Measurements from ENCODE around the gene RBM39.

RBM39 gene

DNA sequence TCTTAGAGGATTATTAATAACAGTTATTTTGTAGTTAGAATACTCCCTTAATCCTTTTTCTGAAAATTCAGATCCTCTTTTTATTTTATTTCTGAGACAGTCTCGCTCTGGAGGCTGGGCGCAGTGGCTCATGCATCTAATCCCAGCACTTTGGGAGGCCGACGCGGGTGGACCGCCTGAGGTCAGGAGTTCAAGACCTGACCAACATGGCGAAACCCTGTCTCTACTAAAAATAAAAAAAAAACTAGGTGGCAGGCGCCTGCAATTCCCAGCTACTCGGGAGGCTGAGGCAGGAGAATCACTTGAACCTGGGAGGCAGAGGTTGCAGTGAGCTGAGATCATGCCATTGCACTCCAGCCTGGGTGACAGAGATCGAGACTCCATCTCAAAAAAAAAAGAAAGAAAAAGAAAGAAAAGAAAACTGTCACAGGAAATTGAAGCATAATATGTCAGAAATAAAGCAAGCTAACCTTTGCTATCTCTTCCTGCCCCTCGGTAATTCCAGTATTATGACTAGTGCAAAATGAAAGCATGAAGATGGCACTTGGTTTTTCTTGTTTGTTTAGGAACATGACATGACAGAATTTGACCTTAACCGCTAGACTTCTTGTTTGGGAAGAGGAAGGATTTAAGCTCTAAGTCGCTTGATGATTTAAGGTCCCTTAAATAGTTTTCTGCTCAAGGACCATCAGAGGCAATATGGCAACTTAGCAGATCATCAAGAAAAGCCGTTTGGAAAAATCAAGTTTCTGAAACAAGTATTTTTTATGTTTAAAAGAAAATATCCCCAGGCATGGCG lies 1.8 kb upstream of the RBM39 start:
- Histone ChIP-seq H3K9me3 (replicated peaks; ENCODE audit: low read length) (no peaks in the 10 kb centered on the region), H3K9ac (ENCODE audit: low read depth, low read length) (peak overlapping the region; percentile 98), H3K27me3 (ENCODE audit: control insufficient read depth, insufficient read depth, low read length) (no peaks in the 10 kb centered on the region), H3K4me2 (ENCODE audit: low read length) (no peak overlapping the region), H3K4me3 (ENCODE audit: low read length) (no peak overlapping the region), H3K4me1 (ENCODE audit: control insufficient read depth, insufficient read depth, low read length) (peaks cover 17% of the 10 kb centered on the region), H3K36me3 (ENCODE audit: insufficient read depth, low read length) (peaks cover 22% of the 10 kb centered on the region)

DNA sequence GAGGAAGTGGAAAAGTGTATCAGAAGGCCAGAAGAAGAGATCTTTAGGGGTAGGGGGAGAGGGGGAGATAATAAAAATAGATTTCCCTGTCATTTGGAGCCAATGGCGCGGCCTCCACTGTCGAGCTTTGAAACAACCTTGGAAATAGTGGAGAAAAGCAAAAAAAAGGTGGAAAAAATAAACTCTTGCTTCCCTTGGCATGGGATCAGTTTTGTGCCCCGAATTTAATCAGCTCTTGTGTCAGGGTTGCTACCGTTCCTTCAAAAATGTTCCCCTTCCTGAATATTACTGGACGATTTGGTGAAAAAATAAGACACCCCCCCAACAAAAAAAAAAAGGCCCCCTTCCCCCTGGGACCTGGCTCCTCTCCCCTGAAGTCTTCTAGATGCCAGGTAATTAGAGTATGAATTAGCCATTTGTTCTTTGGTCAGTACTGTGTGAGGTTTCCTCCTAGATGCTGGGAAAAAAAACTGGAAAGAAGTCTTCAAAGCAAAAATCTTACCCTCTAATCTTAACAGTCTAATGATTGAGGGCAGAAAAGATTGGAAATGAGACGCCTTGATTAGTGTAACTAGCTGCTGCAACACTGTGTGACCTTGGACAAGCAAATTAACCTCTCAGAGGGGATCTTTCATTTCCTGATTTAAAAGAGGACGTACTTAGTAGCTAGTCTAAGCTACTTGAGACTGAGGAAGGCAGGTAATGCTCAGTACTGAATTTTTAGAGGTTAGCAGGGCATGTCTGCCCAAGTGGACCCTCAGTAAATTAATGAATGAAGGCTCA lies 872 bp upstream of the RBM39 start:
- H3K4me1 ChIP-seq (ENCODE audit: control insufficient read depth, insufficient read depth, low read length): peaks cover 24% of the 10 kb centered on the region
- H3K9me3 ChIP-seq (replicated peaks; ENCODE audit: low read length): no peaks in the 10 kb centered on the region
- peak overlapping the region; percentile 80 for H3K4me3 ChIP-seq (ENCODE audit: low read length)
- H3K36me3 ChIP-seq (ENCODE audit: insufficient read depth, low read length): peaks cover 32% of the 10 kb centered on the region
- no peaks in the 10 kb centered on the region for H3K27me3 ChIP-seq (ENCODE audit: control insufficient read depth, insufficient read depth, low read length)
- peak overlapping the region; percentile 89 for H3K4me2 ChIP-seq (ENCODE audit: low read length)
- H3K9ac ChIP-seq (ENCODE audit: low read depth, low read length): peak overlapping the region; percentile 98

DNA sequence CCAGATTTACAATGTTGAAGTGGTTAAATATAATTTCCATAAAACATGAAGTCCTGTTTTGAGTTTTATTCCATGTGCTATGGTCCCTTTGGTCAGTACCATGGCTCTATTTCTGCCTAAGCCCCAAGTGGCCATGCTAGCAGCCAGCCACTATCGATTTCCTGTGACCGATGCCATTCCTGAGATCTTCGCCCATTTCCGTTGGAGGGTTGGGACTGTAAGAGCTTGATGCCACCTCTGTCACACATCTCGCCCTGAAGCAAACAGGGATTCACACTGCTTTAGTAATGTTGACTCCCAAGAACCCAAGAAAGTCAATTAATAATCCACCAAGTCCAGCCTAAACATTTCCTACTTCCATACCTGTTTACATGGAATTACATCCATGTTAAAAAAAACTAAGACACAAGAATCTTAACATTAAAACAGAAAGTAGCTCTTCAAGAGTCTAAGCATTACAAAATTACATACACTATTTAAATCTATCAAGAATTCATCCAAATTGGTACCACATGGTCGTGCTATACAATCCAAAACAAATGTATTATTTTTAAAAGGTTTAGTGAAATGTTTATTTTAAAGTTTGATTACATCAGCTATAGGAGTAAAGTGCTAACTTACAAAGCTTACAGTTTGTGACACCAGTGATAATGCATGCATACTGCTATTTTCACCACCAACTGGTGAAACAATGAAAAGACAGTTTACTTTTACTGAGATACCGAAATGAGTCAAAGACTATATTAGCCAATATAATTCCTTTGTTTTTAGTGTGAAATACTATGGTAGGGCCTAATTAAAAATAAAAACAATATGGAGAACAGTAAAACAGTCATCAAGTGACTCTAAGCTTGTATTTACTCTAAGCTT lies 2.5 kb downstream of the RBM39 start:
- H3K4me2 ChIP-seq (ENCODE audit: low read length): peak overlapping the region; percentile 96
- H3K9ac ChIP-seq (ENCODE audit: low read depth, low read length): peak overlapping the region; percentile 100
- peaks cover 33% of the 10 kb centered on the region for H3K4me1 ChIP-seq (ENCODE audit: control insufficient read depth, insufficient read depth, low read length)
- peak overlapping the region; percentile 95 for H3K4me3 ChIP-seq (ENCODE audit: low read length)
- no peaks in the 10 kb centered on the region for H3K9me3 ChIP-seq (replicated peaks; ENCODE audit: low read length)
- H3K27me3 ChIP-seq (ENCODE audit: control insufficient read depth, insufficient read depth, low read length): no peaks in the 10 kb centered on the region
- peaks cover 58% of the 10 kb centered on the region for H3K36me3 ChIP-seq (ENCODE audit: insufficient read depth, low read length)

DNA sequence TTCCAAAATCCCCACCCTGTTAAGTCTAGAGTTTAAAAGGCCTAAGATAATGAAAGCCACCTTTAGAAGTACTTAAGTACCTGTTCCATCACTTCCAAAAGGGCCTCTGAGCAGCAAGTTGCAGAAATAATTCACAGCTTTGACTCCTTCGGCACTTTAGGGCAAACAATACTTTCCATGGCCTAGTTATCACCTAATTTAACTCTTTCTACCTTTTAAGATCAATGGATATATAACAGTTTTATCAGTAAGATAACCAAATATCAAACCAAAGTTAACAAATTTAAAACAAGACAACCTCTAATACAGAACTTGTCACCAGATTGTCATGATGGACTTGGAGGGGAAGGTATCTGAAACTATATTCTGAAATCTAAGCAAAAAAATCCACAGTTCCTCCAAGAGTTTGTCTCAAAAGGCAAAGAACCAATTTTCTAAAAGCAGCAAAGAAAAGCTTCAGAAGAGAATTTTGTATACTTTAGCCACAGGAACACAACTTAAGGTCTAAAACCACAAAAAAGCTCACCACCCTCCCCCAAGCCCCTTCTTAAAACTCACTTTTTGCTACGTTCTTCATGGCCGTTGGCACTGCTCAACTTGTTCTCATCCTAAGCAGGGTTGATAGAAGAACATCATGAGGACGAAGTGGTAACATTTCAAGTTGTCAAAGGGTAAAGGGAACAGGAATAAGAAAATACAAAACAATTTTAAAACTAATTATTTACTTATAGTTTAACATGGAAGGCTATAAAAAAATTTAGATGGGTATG lies 3.5 kb downstream of the RBM39 start:
- Histone ChIP-seq H3K4me2 (ENCODE audit: low read length) (peak overlapping the region; percentile 96), H3K9ac (ENCODE audit: low read depth, low read length) (peak overlapping the region; percentile 100), H3K4me3 (ENCODE audit: low read length) (peak overlapping the region; percentile 29), H3K36me3 (ENCODE audit: insufficient read depth, low read length) (peaks cover 68% of the 10 kb centered on the region), H3K27me3 (ENCODE audit: control insufficient read depth, insufficient read depth, low read length) (no peaks in the 10 kb centered on the region), H3K4me1 (ENCODE audit: control insufficient read depth, insufficient read depth, low read length) (peaks cover 32% of the 10 kb centered on the region), H3K9me3 (replicated peaks; ENCODE audit: low read length) (no peaks in the 10 kb centered on the region)

DNA sequence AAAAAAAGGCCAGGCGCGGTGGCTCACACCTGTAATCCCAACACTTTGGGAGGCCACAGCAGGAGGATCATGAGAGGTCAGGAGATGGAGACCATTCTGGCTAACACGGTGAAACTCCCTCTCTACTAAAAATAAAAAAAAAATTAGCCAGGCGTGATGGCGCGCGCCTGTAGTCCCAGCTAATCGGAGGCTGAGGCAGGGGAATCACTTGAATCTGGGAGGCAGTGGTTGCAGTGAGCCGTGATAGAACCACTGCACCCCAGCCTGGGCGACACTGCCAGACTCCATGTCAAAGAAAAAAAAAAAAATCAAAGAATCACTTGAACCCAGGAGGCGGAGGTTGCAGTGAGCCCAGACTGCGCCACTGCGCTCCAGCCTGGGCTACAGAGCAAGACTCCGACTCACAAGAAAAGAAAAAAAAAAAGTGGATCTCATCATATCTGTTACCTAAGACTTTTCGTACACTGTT lies 4.2 kb downstream of the RBM39 start:
- Histone ChIP-seq H3K4me3 (ENCODE audit: low read length) (no peak overlapping the region), H3K4me2 (ENCODE audit: low read length) (no peak overlapping the region), H3K36me3 (ENCODE audit: insufficient read depth, low read length) (peaks cover 75% of the 10 kb centered on the region), H3K9ac (ENCODE audit: low read depth, low read length) (no peak overlapping the region), H3K9me3 (replicated peaks; ENCODE audit: low read length) (no peaks in the 10 kb centered on the region), H3K27me3 (ENCODE audit: control insufficient read depth, insufficient read depth, low read length) (no peaks in the 10 kb centered on the region), H3K4me1 (ENCODE audit: control insufficient read depth, insufficient read depth, low read length) (peaks cover 25% of the 10 kb centered on the region)

DNA sequence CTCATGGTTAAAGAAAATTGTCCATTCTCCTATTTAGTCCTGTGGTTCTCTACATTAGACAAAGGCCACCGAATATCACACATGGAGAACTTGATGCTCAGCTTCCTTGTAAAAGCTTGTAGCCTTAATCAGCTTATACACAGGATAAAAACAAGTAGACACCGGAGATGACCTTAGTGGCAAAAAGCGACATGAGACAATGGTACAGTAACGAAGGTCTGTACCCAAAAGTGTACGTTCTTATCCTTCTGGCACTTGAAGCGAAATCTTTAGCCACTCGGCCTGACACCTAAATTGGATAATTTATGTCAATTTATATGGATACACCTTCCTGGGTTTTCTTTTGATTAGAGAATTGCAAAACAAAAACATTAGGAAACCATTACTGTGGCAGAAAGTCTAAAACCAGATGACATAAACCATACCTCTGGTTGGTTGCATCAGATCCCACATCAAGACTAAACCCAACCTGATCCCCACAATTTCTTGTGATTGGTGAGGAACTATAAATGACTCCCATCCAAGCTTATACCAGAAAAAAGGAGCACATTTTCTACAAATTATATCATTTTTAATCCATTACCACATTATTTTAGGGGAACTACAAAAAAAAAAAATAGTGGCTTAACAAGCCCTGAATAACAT lies 6.1 kb downstream of the RBM39 start:
- peak overlapping the region; percentile 39 for H3K4me3 ChIP-seq (ENCODE audit: low read length)
- H3K27me3 ChIP-seq (ENCODE audit: control insufficient read depth, insufficient read depth, low read length): no peaks in the 10 kb centered on the region
- peak overlapping the region; percentile 62 for H3K4me2 ChIP-seq (ENCODE audit: low read length)
- H3K9ac ChIP-seq (ENCODE audit: low read depth, low read length): peak overlapping the region; percentile 18
- peaks cover 28% of the 10 kb centered on the region for H3K4me1 ChIP-seq (ENCODE audit: control insufficient read depth, insufficient read depth, low read length)
- no peaks in the 10 kb centered on the region for H3K9me3 ChIP-seq (replicated peaks; ENCODE audit: low read length)
- peaks cover 90% of the 10 kb centered on the region for H3K36me3 ChIP-seq (ENCODE audit: insufficient read depth, low read length)

DNA sequence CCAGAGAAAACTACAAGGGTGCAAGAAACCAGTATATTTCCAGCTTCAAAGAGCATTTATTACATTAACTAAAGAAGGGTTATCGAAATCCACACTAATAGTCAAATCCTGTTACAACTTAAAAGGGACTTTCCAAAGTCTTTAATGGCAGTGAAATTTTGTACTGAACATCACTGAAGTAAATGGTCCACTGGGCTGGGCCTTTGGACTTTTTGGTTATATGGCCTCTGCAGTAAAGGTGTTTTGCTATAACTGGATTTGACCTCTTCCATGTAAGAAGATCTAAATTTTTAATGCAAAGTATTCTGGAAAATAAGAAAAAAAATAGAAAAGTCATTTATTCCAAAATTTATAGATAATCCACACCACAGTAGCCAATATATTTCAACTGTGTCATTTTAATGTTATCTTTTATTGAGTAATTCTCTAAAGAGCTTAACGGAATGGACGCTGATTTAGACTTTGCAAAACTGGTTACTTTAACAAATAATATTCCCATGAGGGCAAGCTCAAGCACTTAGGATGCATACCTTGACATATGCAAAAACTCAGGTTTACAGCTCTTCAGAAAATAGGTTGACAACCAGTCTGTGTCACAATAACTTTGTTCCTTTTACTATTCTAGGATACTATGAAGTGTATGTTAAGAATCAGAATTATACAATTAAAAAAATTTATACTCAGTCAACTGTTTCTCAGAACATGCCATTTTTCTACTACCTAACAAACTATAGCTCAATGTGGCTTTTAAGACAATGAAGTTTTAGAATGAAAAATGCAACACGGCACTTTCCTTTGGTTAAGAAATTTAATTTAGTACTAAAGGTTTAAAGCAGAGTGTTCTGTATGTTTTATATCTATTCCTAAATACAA lies 7.0 kb downstream of the RBM39 start:
- H3K4me3 ChIP-seq (ENCODE audit: low read length): no peak overlapping the region
- peaks cover 31% of the 10 kb centered on the region for H3K4me1 ChIP-seq (ENCODE audit: control insufficient read depth, insufficient read depth, low read length)
- no peaks in the 10 kb centered on the region for H3K9me3 ChIP-seq (replicated peaks; ENCODE audit: low read length)
- H3K9ac ChIP-seq (ENCODE audit: low read depth, low read length): no peak overlapping the region
- peaks cover 92% of the 10 kb centered on the region for H3K36me3 ChIP-seq (ENCODE audit: insufficient read depth, low read length)
- H3K27me3 ChIP-seq (ENCODE audit: control insufficient read depth, insufficient read depth, low read length): no peaks in the 10 kb centered on the region
- H3K4me2 ChIP-seq (ENCODE audit: low read length): peak overlapping the region; percentile 62

DNA sequence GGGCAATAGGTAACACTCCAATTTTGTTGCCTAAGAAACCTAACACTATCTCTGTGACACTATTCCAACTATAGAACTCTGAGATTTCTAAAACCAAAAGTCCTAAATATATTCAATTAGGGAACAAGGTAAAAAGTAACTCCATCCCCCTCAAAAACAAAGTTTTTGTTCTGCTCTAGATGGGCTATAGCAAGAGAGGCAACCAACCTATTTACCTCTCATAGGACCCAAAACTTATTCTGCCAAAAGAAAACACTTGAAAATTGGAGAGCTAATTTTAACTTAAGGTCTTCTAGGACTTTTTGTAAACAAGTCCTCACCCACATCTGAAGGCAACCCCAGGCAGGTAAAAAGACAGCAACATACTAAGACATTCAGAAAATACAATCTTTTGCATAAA lies 7.7 kb downstream of the RBM39 start:
- H3K4me1 ChIP-seq (ENCODE audit: control insufficient read depth, insufficient read depth, low read length): peaks cover 29% of the 10 kb centered on the region
- no peak overlapping the region for H3K4me3 ChIP-seq (ENCODE audit: low read length)

DNA sequence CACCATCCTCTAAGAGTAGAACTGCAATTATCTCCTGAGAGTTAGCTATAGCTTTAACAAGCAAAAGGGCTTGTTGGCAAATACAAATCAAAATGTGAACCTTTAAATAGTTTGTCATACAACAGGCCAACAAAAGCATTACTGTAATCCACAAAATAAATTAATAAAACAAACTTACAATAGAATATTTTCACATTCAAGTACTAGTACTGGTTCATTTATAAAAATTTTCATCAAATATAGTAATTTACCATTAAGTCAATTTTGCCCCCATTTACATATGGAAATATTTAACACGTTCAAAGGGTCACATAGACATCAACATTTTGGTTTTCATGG lies 9.4 kb downstream of the RBM39 start:
- Histone ChIP-seq H3K36me3 (ENCODE audit: insufficient read depth, low read length) (peaks cover 93% of the 10 kb centered on the region), H3K9ac (ENCODE audit: low read depth, low read length) (no peak overlapping the region), H3K4me1 (ENCODE audit: control insufficient read depth, insufficient read depth, low read length) (peaks cover 17% of the 10 kb centered on the region), H3K9me3 (replicated peaks; ENCODE audit: low read length) (no peaks in the 10 kb centered on the region), H3K4me2 (ENCODE audit: low read length) (no peak overlapping the region), H3K27me3 (ENCODE audit: control insufficient read depth, insufficient read depth, low read length) (no peaks in the 10 kb centered on the region), H3K4me3 (ENCODE audit: low read length) (no peak overlapping the region)

More for the DNA sequence above, 7.7 kb downstream of the RBM39 start:
- no peaks in the 10 kb centered on the region for H3K9me3 ChIP-seq (replicated peaks; ENCODE audit: low read length)
- peaks cover 92% of the 10 kb centered on the region for H3K36me3 ChIP-seq (ENCODE audit: insufficient read depth, low read length)
- no peaks in the 10 kb centered on the region for H3K27me3 ChIP-seq (ENCODE audit: control insufficient read depth, insufficient read depth, low read length)
- peak overlapping the region; percentile 62 for H3K4me2 ChIP-seq (ENCODE audit: low read length)
- no peak overlapping the region for H3K9ac ChIP-seq (ENCODE audit: low read depth, low read length)
